Measurements from ENCODE around the gene PSMD1.

PSMD1 gene

GRCh38 chr2:231189171-231189530, 132.5 kb downstream of the PSMD1 start:
- TF ChIP-seq USF1 (IDR thresholded peaks at IDR 0.05) (no peak), FOXM1 (IDR thresholded peaks at IDR 0.05; ENCODE audit: borderline replicate concordance, low read depth) (no peak), TCF12 (IDR thresholded peaks at IDR 0.05; ENCODE audit: low read depth) (no peak), RAD21 (IDR thresholded peaks at IDR 0.05; ENCODE audit: low read depth) (no peak), EP300 (IDR thresholded peaks at IDR 0.05; ENCODE audit: borderline replicate concordance) (no peak), REST (IDR thresholded peaks at IDR 0.05; ENCODE audit: low read depth) (no peak), CREB1 (IDR thresholded peaks at IDR 0.05; ENCODE audit: low read depth) (no peak), NFIC (IDR thresholded peaks at IDR 0.05) (no peak), CEBPB (IDR thresholded peaks at IDR 0.05) (no peak), MAX (IDR thresholded peaks at IDR 0.05) (no peak)

- no peak for TF ChIP-seq ZBTB7A (IDR thresholded peaks at IDR 0.05; ENCODE audit: low read depth)
- TF ChIP-seq CREB1 (IDR thresholded peaks at IDR 0.05; ENCODE audit: low read depth), result no peak
- TF ChIP-seq CEBPB (IDR thresholded peaks at IDR 0.05), result no peak
- no peak for TF ChIP-seq EGR1 (IDR thresholded peaks at IDR 0.05)
- no peak for TF ChIP-seq USF1 (IDR thresholded peaks at IDR 0.05)
- TF ChIP-seq REST (IDR thresholded peaks at IDR 0.05; ENCODE audit: low read depth), result no peak
- no peak for TF ChIP-seq RAD21 (IDR thresholded peaks at IDR 0.05; ENCODE audit: low read depth)
- TF ChIP-seq TCF12 (IDR thresholded peaks at IDR 0.05; ENCODE audit: low read depth), result no peak
- no peak for TF ChIP-seq EP300 (IDR thresholded peaks at IDR 0.05; ENCODE audit: borderline replicate concordance)
Measured at GRCh38 chr2:231189571-231190495, 133.2 kb downstream of the PSMD1 start.

GRCh38 chr2:231190531-231191197, 134.0 kb downstream of the PSMD1 start:
- no peak for TF ChIP-seq EGR1 (IDR thresholded peaks at IDR 0.05)
- TF ChIP-seq TEAD4 (IDR thresholded peaks at IDR 0.05), result no peak
- no peak for TF ChIP-seq NFIC (IDR thresholded peaks at IDR 0.05)
- no peak for TF ChIP-seq CREB1 (IDR thresholded peaks at IDR 0.05; ENCODE audit: low read depth)
- TF ChIP-seq FOXM1 (IDR thresholded peaks at IDR 0.05; ENCODE audit: borderline replicate concordance, low read depth), result no peak
- TF ChIP-seq ZBTB7A (IDR thresholded peaks at IDR 0.05; ENCODE audit: low read depth), result no peak
- TF ChIP-seq EP300 (IDR thresholded peaks at IDR 0.05; ENCODE audit: borderline replicate concordance), result no peak
- no peak for TF ChIP-seq MAX (IDR thresholded peaks at IDR 0.05)
- TF ChIP-seq TCF12 (IDR thresholded peaks at IDR 0.05; ENCODE audit: low read depth), result no peak
- TF ChIP-seq REST (IDR thresholded peaks at IDR 0.05; ENCODE audit: low read depth), result no peak
- TF ChIP-seq RAD21 (IDR thresholded peaks at IDR 0.05; ENCODE audit: low read depth), result no peak
- no peak for TF ChIP-seq TAF1 (IDR thresholded peaks at IDR 0.05; ENCODE audit: low read depth)
- no peak for TF ChIP-seq USF1 (IDR thresholded peaks at IDR 0.05)
- no peak for TF ChIP-seq YY1 (IDR thresholded peaks at IDR 0.05; ENCODE audit: low read depth)
- no peak for TF ChIP-seq CEBPB (IDR thresholded peaks at IDR 0.05)
